Measurements from ENCODE around the gene AP1M1. TPM values are rescaled to one million over a fixed set of nuclear protein-coding genes. Genes with fewer than 3 reads are reported as not detected.
"Not testable (repeated sequence)": the region's sequence is repeated elsewhere in the genome, so short reads cannot be mapped to it uniquely, and the experiment has no call there.

The AP1M1 gene
- total RNA-seq, 1 donor from 2014 or later, result 47.4 TPM

DNA sequence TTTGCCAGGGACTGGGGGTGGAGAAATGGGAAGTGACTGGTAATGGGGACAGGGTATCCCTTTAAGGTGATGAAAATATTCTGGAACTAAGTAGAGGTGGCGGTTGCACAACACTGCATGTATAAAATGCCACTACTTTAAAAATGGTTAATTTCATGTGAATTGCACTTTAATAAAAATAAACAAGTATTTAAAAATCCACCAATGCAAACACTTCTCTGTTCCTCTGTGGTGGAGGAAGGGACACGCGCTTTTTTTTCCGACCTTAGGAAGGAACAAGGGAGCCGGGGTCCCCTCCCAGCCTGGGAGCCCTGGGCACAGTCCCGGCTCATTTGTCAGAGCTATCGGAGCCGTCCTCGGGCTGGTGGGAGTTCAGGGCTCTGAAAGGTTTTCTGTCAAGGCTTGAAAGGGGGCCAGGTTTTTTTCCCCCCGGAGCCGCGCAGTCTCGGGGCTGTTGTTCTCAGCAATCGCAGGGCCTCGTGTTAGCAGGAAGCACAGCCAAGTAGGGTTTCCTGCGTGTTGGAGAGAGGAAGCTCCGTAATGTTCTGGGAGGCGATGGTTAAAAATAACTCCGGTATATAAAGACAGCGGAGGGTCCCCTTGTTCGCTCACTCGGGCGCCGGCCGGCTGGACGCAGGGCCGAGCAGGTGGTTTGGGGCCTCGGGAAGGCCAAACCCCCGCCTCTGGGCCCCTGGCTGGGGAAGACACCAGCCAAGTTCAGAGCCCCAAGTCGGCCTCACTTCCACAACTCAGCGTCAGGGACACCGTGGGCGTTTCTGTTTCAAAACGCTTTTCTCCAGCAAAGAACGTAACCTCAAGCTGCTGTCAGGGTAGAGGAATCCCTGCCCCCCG, 85.7 kb downstream of the AP1M1 start:
- Mint-ChIP-seq H3K27me3 (peaks cover 10% of the 10 kb centered on the region), H3K9me3 (ENCODE audit: low read depth) (no peaks in the 10 kb centered on the region), H3K27ac (peak overlapping the region; percentile 89), H3K4me3 (ENCODE audit: low read depth) (no peak overlapping the region), H3K4me1 (ENCODE audit: low read depth) (peaks cover 2% of the 10 kb centered on the region), H3K36me3 (ENCODE audit: insufficient read depth) (no peaks in the 10 kb centered on the region)
- no peak for DNase-seq (ENCODE audit: low spot score, unreplicated experiment)
- TF ChIP-seq CTCF (IDR thresholded peaks at IDR 0.05; ENCODE audit: unreplicated experiment), result no peak

DNA sequence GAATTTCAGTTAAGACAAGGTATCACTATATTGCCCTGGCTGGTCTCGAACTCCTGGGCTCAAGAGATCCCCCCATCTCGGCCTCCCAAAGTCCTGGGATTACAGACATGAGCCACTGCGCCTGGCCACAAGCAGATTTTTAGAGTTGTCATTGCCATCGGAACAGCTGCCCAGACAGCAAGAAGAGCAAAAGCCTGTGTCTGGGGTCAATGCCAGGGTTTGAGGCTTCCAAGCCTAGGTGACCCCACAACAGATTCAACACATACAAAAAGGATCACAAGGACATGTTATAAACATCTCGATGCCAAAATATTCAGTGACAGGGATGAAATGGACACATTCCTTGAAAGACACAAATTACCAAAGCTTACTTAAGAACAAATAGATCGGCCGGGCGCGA, 86.8 kb downstream of the AP1M1 start:
- no peak for TF ChIP-seq CTCF (IDR thresholded peaks at IDR 0.05; ENCODE audit: unreplicated experiment)
- peaks cover 10% of the 10 kb centered on the region for H3K27me3 Mint-ChIP-seq
- H3K4me3 Mint-ChIP-seq (ENCODE audit: low read depth), result no peak overlapping the region
- no peaks in the 10 kb centered on the region for H3K36me3 Mint-ChIP-seq (ENCODE audit: insufficient read depth)
- peaks cover 2% of the 10 kb centered on the region for H3K4me1 Mint-ChIP-seq (ENCODE audit: low read depth)
- no peak for DNase-seq (ENCODE audit: low spot score, unreplicated experiment)
- H3K9me3 Mint-ChIP-seq (ENCODE audit: low read depth), result no peaks in the 10 kb centered on the region
- no peak overlapping the region for H3K27ac Mint-ChIP-seq

GRCh38 chr19:16285079-16285478, 87.4 kb downstream of the AP1M1 start:
- H3K9me3 Mint-ChIP-seq (ENCODE audit: low read depth); H3K27ac Mint-ChIP-seq; H3K36me3 Mint-ChIP-seq (ENCODE audit: insufficient read depth); H3K4me3 Mint-ChIP-seq (ENCODE audit: low read depth); H3K27me3 Mint-ChIP-seq; H3K4me1 Mint-ChIP-seq (ENCODE audit: low read depth); DNase-seq (ENCODE audit: low spot score, unreplicated experiment): not testable (repeated sequence)

GRCh38 chr19:16285769-16286498, 88.2 kb downstream of the AP1M1 start:
- no peaks in the 10 kb centered on the region for H3K36me3 Mint-ChIP-seq (ENCODE audit: insufficient read depth)
- H3K27ac Mint-ChIP-seq, result no peak overlapping the region
- no peak for TF ChIP-seq CTCF (IDR thresholded peaks at IDR 0.05; ENCODE audit: unreplicated experiment)

GRCh38 chr19:16288544-16288943, 90.8 kb downstream of the AP1M1 start:
- Mint-ChIP-seq H3K36me3 (ENCODE audit: insufficient read depth) (no peaks in the 10 kb centered on the region), H3K4me1 (ENCODE audit: low read depth) (peaks cover 3% of the 10 kb centered on the region), H3K27ac (no peak overlapping the region), H3K27me3 (peaks cover 13% of the 10 kb centered on the region), H3K9me3 (ENCODE audit: low read depth) (no peaks in the 10 kb centered on the region), H3K4me3 (ENCODE audit: low read depth) (no peak overlapping the region)
- TF ChIP-seq CTCF (IDR thresholded peaks at IDR 0.05; ENCODE audit: unreplicated experiment), result no peak
- DNase-seq (ENCODE audit: low spot score, unreplicated experiment), result no peak

More at GRCh38 chr19:16285769-16286498, 88.2 kb downstream of the AP1M1 start:
- H3K27me3 Mint-ChIP-seq, result peaks cover 10% of the 10 kb centered on the region
- no peak overlapping the region for H3K4me3 Mint-ChIP-seq (ENCODE audit: low read depth)
- no peaks in the 10 kb centered on the region for H3K9me3 Mint-ChIP-seq (ENCODE audit: low read depth)
- DNase-seq (ENCODE audit: low spot score, unreplicated experiment), result no peak
- peaks cover 2% of the 10 kb centered on the region for H3K4me1 Mint-ChIP-seq (ENCODE audit: low read depth)

All from progenitor cell of endocrine pancreas (in vitro differentiated cells).